ENCODE results near the gene ATP5PD.
"Not testable (repeated sequence)": the region's sequence is repeated elsewhere in the genome, so short reads cannot be mapped to it uniquely, and the experiment has no call there.

Gene ATP5PD

DNA sequence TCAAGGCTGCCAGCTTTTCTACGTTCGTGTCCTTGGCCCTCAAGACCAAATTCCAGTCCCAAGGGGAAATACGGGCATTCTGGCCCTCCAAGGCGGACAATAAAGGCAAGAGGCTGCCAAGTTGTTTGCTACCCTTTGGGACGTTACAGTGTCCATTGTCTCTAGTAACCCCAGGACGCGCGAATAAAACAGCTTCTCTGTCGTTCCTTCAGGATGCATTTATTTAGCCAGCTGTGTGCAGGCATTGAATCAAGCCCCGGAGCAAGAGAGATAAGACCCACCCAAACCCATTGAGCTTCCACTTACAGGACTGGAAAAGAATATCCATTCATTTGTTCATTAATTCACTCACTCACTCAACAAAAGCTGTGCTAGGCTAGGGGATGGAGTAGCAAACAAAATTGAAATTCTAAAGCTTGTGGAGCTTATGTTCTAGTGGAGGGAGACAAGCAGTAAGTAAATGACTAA, 33.6 kb downstream of the ATP5PD start:
- DNase-seq = no peak

DNA sequence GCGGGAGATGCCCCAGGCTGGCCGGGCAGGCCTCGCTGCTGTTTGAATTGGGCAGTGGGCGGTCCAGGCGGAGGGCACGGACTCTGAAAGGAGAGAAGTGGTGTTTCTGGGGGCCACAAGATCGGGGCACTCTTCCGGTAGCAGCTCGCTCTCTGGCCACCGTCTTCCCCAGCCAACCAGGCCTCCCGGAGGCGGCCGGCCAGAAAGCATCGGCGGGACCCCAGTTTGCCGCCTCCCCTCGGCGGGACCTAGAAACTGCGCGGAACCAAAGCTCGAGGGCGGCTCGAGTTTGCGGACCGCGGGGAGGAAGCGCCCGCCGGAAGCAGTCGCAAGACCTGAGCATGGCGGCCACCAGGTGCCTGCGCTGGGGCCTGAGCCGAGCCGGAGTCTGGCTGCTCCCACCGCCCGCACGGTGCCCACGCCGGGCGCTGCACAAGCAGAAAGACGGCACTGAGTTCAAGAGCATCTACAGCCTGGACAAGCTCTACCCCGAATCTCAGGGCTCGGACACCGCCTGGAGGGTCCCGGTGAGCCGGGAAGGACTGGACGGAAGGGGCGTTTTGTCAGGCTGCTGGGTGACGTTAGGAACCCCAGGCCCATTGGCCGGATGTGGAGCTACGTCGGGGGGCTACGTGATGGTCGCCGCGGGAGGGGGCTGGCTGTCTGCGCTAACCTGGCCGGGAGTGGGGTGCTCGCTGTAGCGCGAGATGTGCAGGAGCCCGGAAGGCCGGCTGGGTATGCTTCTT, 34.2 kb downstream of the ATP5PD start, which contains the start of gene MRPL58:
MRPL58 (plus strand) TSS at position 325 of the 746 bp plus-strand sequence; CDS start at position 342, 17 bp downstream.
- peak; percentile 71 for DNase-seq

DNA sequence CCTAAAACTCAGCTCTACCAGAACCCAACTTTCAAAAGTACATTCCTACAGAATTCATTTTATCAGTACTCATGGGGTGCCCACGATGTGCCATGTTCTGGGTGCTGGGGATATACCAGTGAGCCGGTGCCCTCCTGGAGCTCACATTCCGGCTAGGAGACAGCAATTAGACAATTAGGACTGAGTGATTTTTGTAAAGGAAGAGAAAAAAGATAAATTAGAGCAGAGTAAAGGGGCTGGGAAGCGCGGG, 34.7 kb downstream of the ATP5PD start:
- no peak for DNase-seq

DNA sequence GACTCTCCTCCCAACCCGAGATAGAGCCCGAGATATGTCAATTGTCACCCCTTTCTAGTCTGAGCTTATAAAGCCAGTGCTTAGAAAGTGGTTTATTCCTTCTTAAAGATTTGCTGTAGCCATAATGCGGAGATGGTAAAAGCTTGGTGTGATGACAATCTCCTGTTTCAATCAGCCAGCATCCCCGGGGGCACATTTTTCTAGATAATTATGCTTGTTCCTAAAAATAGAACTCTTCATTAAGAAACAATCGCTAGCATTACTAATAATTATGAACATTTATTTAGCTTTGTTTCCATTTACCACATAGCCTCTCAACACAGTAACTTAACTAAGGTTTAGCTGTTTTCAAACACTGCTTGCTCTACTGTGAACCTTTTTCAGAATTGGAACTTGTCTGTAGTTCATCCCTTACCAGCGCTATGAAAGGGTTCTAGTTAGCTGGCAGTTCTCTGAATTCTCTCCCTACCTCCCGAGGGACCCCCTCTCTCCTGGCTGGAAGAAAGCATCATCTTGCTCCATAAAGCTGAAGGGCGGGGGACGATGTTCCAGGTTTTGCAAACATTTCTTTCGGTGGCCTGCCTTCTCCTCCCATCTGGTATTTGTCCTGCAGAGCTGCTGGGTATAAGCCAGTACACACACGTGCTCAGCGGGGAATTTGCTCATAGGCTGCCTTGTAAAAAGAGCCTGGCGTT, 35.2 kb downstream of the ATP5PD start:
- no peak for DNase-seq

DNA sequence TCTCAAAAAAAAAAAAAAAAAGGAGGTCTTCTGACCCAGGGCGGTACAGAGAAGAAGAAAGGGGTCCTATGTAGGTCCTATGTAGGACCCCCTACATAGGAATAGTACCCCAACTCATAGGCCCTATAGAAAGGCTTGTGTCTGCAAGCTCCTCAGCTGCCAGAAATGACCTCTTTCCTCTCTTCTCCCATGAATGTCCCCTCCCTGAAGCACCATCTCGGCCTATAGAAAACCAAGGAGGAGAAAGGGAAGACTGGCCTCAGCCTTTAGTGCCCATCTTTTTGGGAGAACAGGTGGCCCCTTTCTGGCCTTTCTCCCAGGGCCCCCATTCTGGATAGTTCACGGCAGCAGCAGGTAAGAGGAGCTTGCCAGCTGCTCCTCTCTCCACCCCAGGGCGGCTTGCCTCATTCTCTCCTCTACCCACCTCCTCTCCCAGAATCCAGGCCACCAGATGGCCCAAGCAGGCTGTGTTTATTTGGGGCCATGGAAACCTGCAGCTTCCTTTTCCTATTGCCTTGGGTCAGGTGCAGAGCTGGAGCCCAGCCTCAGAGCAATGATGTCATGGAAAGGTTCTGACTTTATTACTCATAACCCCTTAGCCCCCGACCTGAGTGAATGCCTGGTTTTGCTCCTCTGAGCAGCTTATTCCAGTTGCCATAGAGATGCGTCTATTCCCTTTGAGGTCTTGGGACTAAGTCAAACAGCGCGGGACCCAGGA, 35.9 kb downstream of the ATP5PD start:
- DNase-seq = no peak

DNA sequence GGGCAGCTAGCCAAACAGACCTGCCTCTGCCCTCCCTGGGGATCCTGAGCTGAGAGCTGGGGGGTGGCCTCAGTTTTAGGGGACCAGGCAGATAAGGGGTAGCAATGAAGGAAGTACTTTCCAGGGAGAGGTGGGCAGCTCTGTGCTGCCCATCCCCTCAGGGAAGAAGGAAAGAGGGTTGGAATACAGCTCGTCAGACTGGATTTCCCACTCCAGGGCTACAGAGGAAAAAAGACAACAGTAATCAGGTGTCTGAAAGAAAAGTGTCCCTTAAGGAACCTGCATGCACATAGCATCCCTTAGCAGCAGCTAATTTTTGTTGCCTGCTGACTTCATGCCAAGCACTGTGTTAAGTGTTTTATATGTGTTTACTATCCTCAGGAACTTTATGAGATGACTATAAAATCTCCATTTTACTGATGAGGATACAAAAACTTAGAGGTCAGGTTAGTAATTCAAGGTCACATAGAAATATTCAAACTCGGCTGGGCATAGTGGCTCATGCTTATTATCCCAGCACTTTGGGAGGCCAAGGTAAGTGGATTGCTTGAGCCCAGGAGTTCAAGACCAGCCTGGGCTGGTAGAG, 37.5 kb downstream of the ATP5PD start:
- no peak for DNase-seq

DNA sequence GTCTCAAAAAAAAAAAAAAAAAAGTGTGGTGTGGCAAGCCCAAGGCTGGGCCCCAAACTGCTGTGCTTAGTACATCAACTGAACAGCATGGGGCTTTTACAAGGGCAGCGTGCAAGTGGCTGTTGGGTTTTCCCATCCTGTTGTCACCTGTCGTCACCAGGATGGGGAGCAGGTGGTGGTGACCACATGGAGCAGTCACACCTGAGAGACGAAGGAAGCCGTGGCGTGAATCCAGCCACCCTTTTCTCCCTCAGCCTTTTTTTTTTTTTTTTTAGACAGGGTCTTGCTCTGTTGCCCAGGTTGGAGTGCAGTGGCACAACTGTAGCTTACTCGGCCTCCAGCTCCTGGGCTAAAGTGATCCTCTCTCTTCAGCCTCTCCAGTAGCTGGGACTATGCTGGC, 38.4 kb downstream of the ATP5PD start:
- no peak for DNase-seq

DNA sequence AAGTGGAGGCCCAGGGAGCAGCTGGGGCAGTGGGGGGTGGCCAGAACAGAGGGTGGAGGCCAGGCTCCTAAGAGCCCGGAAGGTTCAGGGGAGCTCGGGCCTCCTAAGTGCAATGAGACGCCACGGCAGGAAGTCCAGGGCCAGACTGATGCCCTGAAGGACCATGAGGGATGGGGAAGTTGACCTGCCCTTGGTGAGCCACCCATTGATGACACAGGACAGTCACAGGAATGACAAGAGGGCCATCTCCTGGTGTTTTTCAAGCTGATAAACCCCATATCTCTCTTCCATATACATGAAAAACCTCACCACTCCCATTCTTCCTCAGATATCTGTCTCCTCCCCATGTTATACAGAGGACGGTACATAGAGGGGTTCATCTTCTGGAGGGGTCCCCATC, 40.1 kb downstream of the ATP5PD start:
- no peak for DNase-seq

DNA sequence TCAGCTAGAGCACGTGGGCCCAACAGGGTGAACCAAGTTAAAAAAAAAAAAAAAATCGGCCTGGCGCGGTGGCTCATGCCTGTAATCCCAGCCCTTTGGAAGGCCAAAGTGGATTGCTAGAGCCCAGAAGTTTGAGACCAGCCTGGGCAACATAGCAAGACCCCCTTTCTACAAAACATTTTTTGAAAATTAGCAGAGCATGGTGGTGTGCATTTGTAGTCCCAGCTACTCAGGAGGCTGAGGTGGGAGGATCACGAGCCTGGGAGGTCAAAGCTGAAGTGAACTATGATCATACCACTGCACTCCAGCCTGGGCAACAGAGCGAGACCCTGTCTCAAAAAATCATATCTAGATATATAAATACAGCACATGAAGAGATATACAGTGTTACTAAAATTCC, 40.7 kb downstream of the ATP5PD start:
- not testable (repeated sequence) for DNase-seq

DNA sequence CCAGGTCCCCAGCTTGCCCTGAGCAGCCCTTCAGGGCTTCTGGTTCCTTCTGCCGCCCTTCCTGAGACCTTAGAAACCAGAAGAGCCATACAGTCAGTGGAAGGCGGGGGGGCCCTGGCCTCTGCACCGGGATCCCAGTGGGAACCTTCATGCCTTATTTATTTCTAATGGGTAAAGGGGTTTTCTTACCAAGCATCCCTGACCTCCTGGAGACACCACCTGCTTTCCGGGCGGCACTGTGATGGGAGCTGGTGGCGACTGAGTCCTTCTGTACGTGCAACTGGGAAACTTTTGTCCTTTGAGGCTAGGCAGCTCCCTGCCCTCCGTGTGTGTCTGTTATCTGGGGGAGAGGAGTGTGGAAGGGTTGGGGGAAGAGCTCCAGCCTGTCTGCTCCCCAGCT, 41.5 kb downstream of the ATP5PD start:
- no peak for DNase-seq

DNA sequence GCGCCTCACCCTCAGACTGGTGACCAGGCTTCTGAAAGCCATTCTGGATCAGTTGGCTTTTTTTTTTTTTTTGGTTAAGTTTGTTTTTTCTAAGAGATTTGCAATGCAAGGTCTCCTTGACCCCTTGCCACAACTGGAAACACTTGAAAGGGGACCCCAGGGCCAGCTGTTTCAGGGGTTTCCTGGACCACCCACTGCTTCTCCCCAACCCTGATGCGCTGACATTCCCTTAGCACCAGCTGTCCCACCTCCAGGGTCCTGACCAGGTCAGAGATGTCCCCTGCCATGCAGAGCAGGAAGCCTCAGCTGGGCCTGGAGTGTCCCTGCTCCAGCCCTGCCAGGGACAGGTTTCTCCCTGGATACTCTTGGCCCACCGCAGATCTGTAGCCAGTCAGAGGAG, 42.4 kb downstream of the ATP5PD start:
- no peak for DNase-seq

DNA sequence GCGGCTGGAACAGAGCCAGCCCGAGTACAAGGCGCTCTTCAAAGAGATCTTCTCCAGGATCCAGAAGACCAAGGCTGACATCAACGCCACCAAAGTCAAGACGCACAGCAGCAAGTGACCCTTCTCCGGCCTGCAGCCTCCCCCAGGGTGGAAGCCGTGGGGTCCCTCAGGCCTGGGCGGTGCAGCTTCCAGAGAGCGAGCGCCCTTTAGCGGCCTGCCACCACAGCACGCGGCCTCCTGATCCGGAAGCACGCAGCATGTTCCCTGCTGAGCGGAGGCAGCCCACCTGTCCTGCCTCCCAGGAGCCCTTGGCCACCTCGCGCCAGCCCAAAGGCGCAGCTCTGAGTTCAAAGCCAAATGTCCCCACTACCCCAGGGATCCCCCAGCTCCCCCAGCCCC, 42.8 kb downstream of the ATP5PD start:
- DNase-seq = no peak

DNA sequence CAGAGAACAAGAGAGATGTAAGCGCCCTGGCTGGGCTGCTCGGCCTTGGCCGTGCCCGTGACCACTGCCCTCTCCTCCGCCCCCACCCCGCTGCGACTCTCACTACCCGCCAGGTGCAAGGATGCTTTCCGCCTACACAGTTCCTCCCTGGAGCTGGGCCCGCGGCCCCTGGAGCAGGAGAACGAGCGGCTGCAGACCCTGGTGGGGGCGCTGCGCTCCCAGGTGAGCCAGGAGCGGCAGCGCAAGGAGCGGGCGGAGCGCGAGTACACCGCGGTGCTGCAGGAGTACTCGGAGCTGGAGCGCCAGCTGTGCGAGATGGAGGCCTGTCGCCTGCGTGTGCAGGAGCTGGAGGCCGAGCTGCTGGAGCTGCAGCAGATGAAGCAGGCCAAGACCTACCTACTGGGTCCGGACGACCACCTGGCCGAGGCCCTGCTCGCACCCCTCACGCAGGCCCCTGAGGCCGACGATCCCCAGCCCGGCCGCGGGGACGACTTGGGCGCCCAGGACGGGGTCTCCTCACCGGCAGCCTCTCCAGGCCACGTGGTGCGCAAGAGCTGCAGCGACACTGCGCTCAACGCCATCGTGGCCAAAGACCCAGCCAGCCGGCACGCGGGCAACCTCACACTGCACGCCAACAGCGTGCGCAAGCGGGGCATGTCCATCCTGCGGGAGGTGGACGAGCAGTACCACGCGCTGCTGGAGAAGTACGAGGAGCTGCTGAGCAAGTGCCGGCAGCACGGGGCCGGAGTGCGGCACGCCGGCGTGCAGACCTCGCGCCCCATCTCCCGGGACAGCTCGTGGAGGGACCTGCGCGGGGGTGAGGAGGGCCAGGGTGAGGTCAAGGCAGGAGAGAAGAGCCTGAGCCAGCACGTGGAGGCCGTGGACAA, 43.5 kb downstream of the ATP5PD start:
- no peak for DNase-seq

DNA sequence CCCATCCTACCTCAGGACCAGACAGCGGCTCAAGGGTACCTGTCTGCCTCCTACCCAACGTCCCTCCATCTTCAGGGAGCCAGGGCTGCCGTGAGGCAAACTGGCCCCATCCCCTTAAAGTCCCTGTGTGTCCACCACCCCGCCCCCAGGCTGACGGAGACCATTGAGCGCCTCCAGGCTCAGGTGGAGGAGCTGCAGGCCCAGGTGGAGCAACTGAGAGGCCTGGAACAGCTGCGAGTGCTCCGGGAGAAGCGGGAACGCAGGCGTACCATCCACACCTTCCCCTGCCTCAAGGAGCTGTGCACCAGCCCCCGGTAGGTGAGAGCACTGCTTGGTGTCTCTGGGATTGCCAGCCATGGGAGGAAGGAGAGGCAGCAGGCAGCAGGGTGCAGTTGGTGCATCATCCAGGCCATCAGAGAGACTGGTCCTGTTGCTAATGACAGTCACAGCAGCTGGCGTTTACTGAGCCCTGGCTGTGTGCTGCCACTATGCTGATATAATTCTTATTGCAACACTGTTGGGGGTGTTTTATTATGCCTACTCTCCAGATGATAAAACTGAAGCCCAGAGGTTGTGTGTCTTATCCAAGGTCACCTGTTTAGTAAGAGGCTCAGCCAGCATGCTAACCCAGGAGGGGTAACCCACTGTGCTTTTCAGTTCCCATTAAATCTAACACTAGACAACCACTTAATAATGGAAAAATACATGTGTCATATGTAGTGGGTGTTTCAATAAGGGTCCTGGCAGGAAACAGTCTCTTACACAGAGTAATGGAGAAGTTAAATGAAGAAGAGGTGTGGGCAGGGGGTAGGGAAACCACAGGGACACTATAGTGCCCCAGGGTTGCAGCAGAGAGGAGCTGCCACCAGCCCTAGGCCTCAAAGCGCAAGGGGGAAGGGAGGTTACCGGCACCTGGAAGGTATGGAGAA, 44.6 kb downstream of the ATP5PD start:
- DNase-seq = no peak

DNA sequence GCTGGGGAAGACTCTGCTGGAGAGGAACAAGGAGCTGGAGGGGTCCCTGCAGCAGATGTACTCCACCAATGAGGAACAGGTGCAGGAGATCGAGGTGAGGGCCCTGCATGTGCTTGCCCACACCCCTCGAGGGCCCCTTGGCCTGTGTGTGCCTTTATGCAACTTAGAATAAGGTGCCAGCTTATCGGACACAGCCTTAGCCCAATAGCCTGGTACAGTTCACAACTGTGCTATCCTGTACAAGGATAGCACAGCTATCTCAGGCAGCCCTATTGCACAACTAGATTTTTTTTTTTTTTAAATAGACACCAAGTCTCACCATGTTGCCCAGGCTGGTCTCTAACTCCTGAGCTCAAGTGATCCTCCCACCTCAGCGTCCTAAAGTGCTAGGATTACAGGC, 47.2 kb downstream of the ATP5PD start:
- DNase-seq = no peak

DNA sequence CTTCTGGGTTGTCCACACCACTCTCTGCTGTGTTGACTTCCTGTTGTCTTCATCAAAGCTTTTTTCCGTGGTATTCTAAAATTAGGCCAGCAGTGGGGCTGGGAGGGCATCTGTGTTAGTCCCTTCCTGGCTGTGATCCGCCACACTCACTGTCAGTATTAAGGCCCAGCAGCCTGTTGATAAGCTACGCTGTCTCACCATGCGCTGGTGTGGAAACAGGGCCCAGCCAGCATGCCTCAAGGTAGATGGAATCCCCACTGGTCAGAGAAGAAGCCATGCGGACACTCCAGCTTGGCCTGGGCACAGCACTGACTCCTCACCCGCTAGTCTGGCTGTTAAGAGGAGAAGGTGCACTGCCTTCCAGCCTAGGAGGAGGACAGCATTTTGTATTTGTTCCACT, 48.0 kb downstream of the ATP5PD start:
- no peak for DNase-seq

DNA sequence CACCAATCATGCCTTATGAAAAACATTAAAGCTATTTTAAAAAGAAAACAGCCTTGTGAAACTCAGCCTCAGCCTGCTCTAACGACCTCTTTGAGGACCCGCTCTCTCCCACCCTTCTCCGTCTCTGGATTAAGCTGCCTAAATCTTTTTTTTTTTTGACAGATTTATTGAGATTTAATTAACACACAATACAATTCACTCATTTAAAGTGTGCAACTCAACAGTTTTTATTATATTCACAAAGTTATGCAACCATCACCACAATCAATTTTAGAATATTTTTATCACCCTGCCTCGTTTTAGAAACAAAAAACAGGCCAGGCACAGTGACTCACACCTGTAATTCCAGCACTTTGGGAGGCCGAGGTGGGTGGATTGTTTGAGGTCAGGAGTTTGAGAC, 50.9 kb downstream of the ATP5PD start:
- no peak for DNase-seq

DNA sequence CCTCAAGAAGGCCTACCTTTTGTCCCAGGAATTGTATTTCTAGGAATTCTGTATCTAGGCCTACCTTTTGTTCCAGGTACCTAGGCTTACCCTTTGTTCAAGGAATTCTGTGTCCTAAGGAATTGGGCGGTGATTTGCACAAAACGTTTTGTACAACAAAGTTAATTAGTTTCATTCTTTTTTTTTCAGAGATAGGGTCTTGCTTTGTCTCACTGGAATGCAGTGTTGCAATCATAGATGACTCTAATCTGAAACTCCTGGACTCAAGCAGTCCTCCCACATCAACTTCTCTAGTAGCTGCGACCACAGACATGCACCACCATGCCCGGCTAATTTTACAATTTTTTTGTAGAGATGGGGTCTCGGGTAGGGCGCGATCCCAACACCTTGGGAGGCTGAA, 52.3 kb downstream of the ATP5PD start:
- DNase-seq = no peak

DNA sequence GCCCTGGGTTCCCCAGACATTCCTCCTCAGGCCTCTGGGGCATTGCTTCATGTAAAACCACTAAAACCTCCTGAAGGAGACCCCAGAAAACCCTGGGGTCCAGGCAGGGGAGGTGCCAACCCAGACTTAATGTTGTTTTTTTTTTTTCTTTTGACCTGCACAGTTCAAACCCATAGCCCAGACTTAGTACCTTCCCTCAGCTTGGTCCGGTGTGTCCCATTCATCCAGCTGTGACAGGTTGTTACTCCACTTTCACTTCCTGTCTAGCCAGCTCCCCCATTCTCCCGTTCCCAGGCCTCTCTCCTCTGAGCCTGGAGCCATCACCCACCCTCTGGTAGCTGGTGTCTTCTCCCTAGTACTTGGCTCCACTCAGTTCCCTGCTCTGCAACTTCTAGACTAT, 54.5 kb downstream of the ATP5PD start:
- no peak for DNase-seq

DNA sequence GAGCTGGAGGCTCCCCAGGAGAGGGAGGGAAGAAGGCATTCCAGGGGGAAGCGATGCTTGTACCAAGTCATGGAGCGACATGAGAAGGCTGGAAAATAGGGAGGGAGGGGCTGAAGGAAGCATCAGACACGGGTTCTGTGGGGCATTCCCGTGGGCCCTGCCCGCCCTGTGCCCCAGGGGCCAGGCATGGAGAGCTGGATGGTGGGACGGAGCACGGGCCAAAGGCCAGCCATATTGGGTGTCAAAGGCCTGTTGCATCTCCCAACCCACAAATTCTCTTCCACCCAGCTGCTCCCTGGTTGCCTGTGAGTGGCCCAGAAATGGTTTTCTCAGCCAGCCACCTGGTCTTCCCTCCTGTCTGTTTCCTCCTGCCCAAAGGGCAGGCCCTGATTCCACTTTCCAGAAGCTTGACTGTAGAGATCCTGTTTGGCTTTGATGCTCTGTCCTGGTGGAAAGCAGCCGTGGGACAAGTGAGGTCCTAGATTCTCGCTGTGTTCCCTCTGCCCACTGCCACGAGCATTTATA, 56.1 kb downstream of the ATP5PD start:
- DNase-seq = no peak
